Measurements from ENCODE around the gene TTYH1.
"Not testable (repeated sequence)": the region's sequence is repeated elsewhere in the genome, so short reads cannot be mapped to it uniquely, and the experiment has no call there.

TTYH1 gene

GRCh38 chr19:54465426-54466109 lies 50.3 kb downstream of the TTYH1 start:
- FAIRE-seq = no peak
- no peak for DNase-seq (ENCODE audit: insufficient read length)
- TF ChIP-seq POLR2AphosphoS5 (IDR thresholded peaks at IDR 0.05; ENCODE audit: low read depth, low read length) = no peak
- no peak for TF ChIP-seq POLR2A (IDR thresholded peaks at IDR 0.05; ENCODE audit: low read depth, low read length)
- TF ChIP-seq TAF1 (IDR thresholded peaks at IDR 0.05; ENCODE audit: borderline replicate concordance, low read depth, low read length) = no peak

GRCh38 chr19:54466110-54466480 lies 50.8 kb downstream of the TTYH1 start:
- not testable (repeated sequence) for DNase-seq (ENCODE audit: insufficient read length); FAIRE-seq

GRCh38 chr19:54469496-54469934 lies 54.3 kb downstream of the TTYH1 start:
- no peak for FAIRE-seq
- no peak for TF ChIP-seq POLR2AphosphoS5 (IDR thresholded peaks at IDR 0.05; ENCODE audit: low read depth, low read length)
- no peak for TF ChIP-seq TAF1 (IDR thresholded peaks at IDR 0.05; ENCODE audit: borderline replicate concordance, low read depth, low read length)
- no peak for TF ChIP-seq POLR2A (IDR thresholded peaks at IDR 0.05; ENCODE audit: low read depth, low read length)
- no peak for DNase-seq (ENCODE audit: insufficient read length)

- no peak for TF ChIP-seq TAF1 (IDR thresholded peaks at IDR 0.05; ENCODE audit: borderline replicate concordance, low read depth, low read length)
- no peak for TF ChIP-seq POLR2AphosphoS5 (IDR thresholded peaks at IDR 0.05; ENCODE audit: low read depth, low read length)
- no peak for TF ChIP-seq POLR2A (IDR thresholded peaks at IDR 0.05; ENCODE audit: low read depth, low read length)
- no peak for FAIRE-seq
- no peak for DNase-seq (ENCODE audit: insufficient read length)
These were observed 55.1 kb downstream of the TTYH1 start for GRCh38 chr19:54470276-54470887.

GRCh38 chr19:54470991-54471782 lies 55.9 kb downstream of the TTYH1 start:
- TF ChIP-seq POLR2A (IDR thresholded peaks at IDR 0.05; ENCODE audit: low read depth, low read length) = no peak
- no peak for TF ChIP-seq TAF1 (IDR thresholded peaks at IDR 0.05; ENCODE audit: borderline replicate concordance, low read depth, low read length)
- TF ChIP-seq POLR2AphosphoS5 (IDR thresholded peaks at IDR 0.05; ENCODE audit: low read depth, low read length) = no peak
- FAIRE-seq (peak; percentile 70), DNase-seq (ENCODE audit: insufficient read length) (no peak)

GRCh38 chr19:54473071-54473891 lies 58.0 kb downstream of the TTYH1 start, which contains the start of gene CDC42EP5:
Gene CDC42EP5 (minus strand): TSS chr19:54473296. CDS start chr19:54465547, 7,749 bp downstream.
- TF ChIP-seq TAF1 (IDR thresholded peaks at IDR 0.05; ENCODE audit: borderline replicate concordance, low read depth, low read length) = no peak
- no peak for TF ChIP-seq POLR2AphosphoS5 (IDR thresholded peaks at IDR 0.05; ENCODE audit: low read depth, low read length)
- no peak for TF ChIP-seq POLR2A (IDR thresholded peaks at IDR 0.05; ENCODE audit: low read depth, low read length)
- DNase-seq (ENCODE audit: insufficient read length) (no peak), FAIRE-seq (no peak)

GRCh38 chr19:54473892-54474372 lies 58.7 kb downstream of the TTYH1 start:
- DNase-seq (ENCODE audit: insufficient read length) (no peak), FAIRE-seq (no peak)
- TF ChIP-seq POLR2A (IDR thresholded peaks at IDR 0.05; ENCODE audit: low read depth, low read length) (no peak), TAF1 (IDR thresholded peaks at IDR 0.05; ENCODE audit: borderline replicate concordance, low read depth, low read length) (no peak), POLR2AphosphoS5 (IDR thresholded peaks at IDR 0.05; ENCODE audit: low read depth, low read length) (no peak)

GRCh38 chr19:54475706-54476105 lies 60.4 kb downstream of the TTYH1 start:
- DNase-seq (ENCODE audit: insufficient read length) (no peak), FAIRE-seq (no peak)
- TF ChIP-seq TAF1 (IDR thresholded peaks at IDR 0.05; ENCODE audit: borderline replicate concordance, low read depth, low read length) (no peak), POLR2A (IDR thresholded peaks at IDR 0.05; ENCODE audit: low read depth, low read length) (no peak), POLR2AphosphoS5 (IDR thresholded peaks at IDR 0.05; ENCODE audit: low read depth, low read length) (no peak)

GRCh38 chr19:54477650-54478049 lies 62.4 kb downstream of the TTYH1 start:
- no peak for TF ChIP-seq TAF1 (IDR thresholded peaks at IDR 0.05; ENCODE audit: borderline replicate concordance, low read depth, low read length)
- no peak for TF ChIP-seq POLR2AphosphoS5 (IDR thresholded peaks at IDR 0.05; ENCODE audit: low read depth, low read length)
- TF ChIP-seq POLR2A (IDR thresholded peaks at IDR 0.05; ENCODE audit: low read depth, low read length) = no peak
- DNase-seq (ENCODE audit: insufficient read length) (no peak), FAIRE-seq (no peak)

GRCh38 chr19:54478677-54479266 lies 63.5 kb downstream of the TTYH1 start:
- TF ChIP-seq POLR2AphosphoS5 (IDR thresholded peaks at IDR 0.05; ENCODE audit: low read depth, low read length) (no peak), POLR2A (IDR thresholded peaks at IDR 0.05; ENCODE audit: low read depth, low read length) (no peak), TAF1 (IDR thresholded peaks at IDR 0.05; ENCODE audit: borderline replicate concordance, low read depth, low read length) (no peak)
- DNase-seq (ENCODE audit: insufficient read length) (no peak), FAIRE-seq (peak; percentile 54)
